Activated T-helper 2 cell treated with anti-CD3 and anti-CD28 coated beads, Interferon-gamma antibody, Interleukin-2, Interleukin-4, amounts not matched to agents 10 μg/mL and 5 μg/mL and 100 μg/mL, durations not matched to agents 14 hours and 24 hours and 36 hours (primary cell): ENCODE results near the gene WWOX. TPM values are rescaled to one million over a fixed set of nuclear protein-coding genes. Genes with fewer than 3 reads are reported as not detected.
A peak's percentile ranks its signal among the peaks of the same experiment; 100 is the strongest.

Experiments
- DNase-seq: peaks from one replicate; pipeline ENCODE4 v3.0.0; 2021; ENCODE audit warnings: low spot score
- H3K27ac Mint-ChIP-seq: one replicate; pipeline ENCODE4 v1.8.0; 2021; ENCODE audit warnings: mixed read lengths
- H3K27me3 Mint-ChIP-seq: one replicate; pipeline ENCODE4 v1.8.0; 2021; ENCODE audit warnings: low read depth, mixed read lengths
- H3K36me3 Mint-ChIP-seq: one replicate; pipeline ENCODE4 v1.8.0; 2021; ENCODE audit warnings: low read depth, mixed read lengths
- H3K4me1 Mint-ChIP-seq: one replicate; pipeline ENCODE4 v1.8.0; 2021; ENCODE audit warnings: low read depth, mixed read lengths
- H3K4me3 Mint-ChIP-seq: one replicate; pipeline ENCODE4 v1.8.0; 2021; ENCODE audit warnings: low read depth, mild to moderate bottlenecking, moderate library complexity, mixed read lengths
- H3K9me3 Mint-ChIP-seq: one replicate; pipeline ENCODE4 v1.8.0; 2021; ENCODE audit warnings: mixed read lengths
- intact Hi-C: fragments of 100-400 bp; cut with micrococcal nuclease; formaldehyde crosslinking; loops from one replicate; pipeline ENCODE4 v1.15.1; 2023
- total RNA-seq: library from RNA; stranded (reverse); gene quantifications from 2 replicates; pipeline ENCODE4 v1.2.3, GENCODE V29; 2022

WWOX gene
- total RNA-seq, 1 donor from 2014 or later = 19.0 TPM

DNA sequence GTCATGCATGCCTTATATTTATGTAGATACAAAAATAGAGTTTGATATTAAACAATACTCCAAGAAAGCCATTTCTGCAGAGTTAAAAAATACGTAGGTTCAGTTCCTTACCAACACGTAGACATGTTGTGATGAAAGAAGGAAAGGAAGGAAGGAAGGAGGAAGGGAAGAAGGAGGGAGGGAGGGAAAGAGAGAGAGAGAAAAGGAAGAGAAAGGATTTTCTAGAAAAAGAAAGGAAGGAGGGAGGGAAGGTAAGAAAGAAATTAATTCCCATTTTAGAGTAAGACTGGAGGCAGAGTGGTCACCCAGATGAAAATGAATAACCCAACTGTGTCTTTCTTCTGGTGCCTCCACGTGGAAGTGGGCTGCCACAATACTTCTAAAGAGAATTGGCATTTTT, 652.1 kb downstream of the WWOX start:
- H3K9me3 Mint-ChIP-seq = peaks cover 6% of the 10 kb centered on the region
- peaks cover 18% of the 10 kb centered on the region for H3K4me1 Mint-ChIP-seq
- peaks cover under 1% of the 10 kb centered on the region for H3K36me3 Mint-ChIP-seq
- peaks cover 9% of the 10 kb centered on the region for H3K27me3 Mint-ChIP-seq
- DNase-seq = no peak
- no peak overlapping the region for H3K4me3 Mint-ChIP-seq
- H3K27ac Mint-ChIP-seq = no peak overlapping the region
- intact Hi-C loops = no loop called here

DNA sequence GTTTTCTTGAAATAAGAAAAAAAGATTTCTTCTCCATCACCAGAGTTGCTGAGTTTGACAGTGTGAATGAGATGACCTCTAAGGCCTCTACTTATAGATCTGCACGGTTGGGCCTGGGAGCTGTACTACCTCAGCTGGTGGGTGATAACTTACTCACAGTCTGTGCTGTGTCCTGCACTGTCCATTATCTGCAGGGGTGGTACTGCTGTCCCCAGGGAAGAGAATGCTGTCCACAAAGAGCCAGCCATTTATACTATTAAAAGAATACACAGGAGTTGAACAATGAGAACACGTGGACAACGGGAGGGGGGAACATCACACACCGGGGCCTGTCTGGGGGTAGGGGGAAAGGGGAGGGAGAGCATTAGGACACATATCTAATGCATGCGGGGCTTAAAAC, 655.3 kb downstream of the WWOX start:
- no peak overlapping the region for H3K4me3 Mint-ChIP-seq
- H3K36me3 Mint-ChIP-seq = no peaks in the 10 kb centered on the region
- peaks cover 3% of the 10 kb centered on the region for H3K9me3 Mint-ChIP-seq
- intact Hi-C loops = no loop called here
- H3K27me3 Mint-ChIP-seq = peaks cover 6% of the 10 kb centered on the region
- H3K27ac Mint-ChIP-seq = no peak overlapping the region
- peaks cover 9% of the 10 kb centered on the region for H3K4me1 Mint-ChIP-seq
- DNase-seq = no peak

DNA sequence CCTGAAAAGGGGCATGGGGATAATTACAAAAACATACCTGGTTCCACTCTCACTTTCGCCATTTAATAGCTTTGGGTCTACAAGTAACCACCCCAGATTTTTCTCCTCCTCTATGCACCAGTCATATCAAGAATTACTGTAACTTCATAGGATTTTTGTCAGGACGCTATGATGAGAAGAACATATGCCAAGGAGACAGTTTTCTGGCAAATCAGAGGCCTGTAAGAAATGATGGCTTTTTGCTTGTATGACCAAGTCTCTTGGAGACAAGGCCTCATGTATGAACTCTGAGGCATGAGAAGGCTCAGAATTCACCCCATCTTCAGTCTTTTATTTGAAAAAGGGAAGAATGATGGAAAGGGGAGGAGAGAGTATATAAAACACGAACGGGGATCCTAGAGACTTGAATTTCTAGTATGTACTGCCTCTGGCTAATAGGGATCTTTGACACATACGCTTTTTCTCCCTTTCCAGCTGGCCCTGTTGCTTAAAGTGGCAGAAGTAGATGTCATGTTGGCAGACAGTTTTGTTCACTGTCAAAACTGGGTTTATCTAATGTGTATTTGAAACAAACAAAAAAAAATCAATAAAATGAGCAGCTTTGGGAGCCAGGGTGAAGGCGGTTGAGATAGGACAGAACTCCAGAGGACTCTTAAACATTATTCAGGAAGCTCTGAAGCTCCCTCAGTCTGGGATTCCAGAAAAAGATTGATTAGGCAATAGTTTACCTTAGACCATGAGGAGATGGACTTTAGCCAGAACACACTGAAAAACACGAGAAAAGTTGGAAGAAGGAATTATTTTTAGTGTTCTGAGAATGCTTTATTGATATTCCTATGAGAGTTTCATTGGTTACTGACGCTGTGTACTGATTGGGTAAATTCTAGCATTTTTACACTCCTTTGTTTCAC, 656.6 kb downstream of the WWOX start:
- no peak overlapping the region for H3K4me3 Mint-ChIP-seq

DNA sequence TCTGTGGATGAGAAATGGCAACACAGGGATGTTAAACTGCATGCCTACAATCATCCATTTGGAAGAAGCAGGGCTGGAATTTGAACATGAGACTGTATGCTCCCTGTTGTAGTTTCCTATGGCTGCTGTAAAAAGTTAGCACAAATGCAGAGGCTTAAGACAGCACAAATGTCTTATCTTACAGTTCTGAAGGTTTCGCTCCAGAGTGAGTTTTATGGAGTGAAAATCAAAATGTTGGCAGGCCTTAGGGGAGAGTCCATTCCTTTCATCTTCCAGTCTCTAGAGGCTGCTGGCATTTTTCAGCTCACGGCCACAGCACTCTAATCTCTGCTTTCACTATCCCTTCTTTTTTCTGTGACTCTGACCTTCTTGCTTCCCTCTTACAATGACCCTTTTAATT, 660.1 kb downstream of the WWOX start:
- no peaks in the 10 kb centered on the region for H3K9me3 Mint-ChIP-seq
- peaks cover 8% of the 10 kb centered on the region for H3K27me3 Mint-ChIP-seq
- peaks cover 6% of the 10 kb centered on the region for H3K4me1 Mint-ChIP-seq
- H3K36me3 Mint-ChIP-seq = no peaks in the 10 kb centered on the region
- intact Hi-C loops = no loop called here
- no peak overlapping the region for H3K27ac Mint-ChIP-seq
- DNase-seq = no peak
- no peak overlapping the region for H3K4me3 Mint-ChIP-seq

More for the DNA sequence above, 656.6 kb downstream of the WWOX start:
- Mint-ChIP-seq H3K27ac (no peak overlapping the region), H3K4me1 (peaks cover 2% of the 10 kb centered on the region), H3K27me3 (peaks cover 6% of the 10 kb centered on the region), H3K9me3 (no peaks in the 10 kb centered on the region), H3K36me3 (no peaks in the 10 kb centered on the region)
- no peak for DNase-seq
- intact Hi-C loops = no loop called here

DNA sequence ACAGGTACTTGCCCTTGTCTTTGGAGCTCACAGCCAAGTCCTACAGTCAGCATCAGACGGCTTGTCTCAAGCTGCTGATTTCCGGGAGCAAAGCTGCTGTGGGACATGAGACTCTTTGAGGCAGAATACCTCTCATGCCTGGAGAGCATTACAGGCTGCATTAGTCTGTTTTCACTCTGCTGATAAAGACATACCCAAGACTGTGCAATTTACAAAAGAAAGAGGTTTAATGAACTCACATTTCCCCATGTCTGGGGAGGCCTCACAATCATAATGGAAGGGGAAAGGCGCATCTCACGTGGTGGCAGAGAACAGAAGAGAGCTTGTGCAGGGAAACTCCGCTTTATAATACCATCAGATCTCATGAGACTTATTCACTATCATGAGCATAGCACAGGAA, 661.2 kb downstream of the WWOX start:
- Mint-ChIP-seq H3K36me3 (no peaks in the 10 kb centered on the region), H3K4me3 (no peak overlapping the region), H3K27me3 (peaks cover 11% of the 10 kb centered on the region), H3K9me3 (no peaks in the 10 kb centered on the region), H3K27ac (no peak overlapping the region), H3K4me1 (peaks cover 4% of the 10 kb centered on the region)
- intact Hi-C loops = loop anchor here (1.0 kb wide), 1 partner anchor 15 kb away; no protein-coding TSS in a partner anchor
- no peak for DNase-seq

DNA sequence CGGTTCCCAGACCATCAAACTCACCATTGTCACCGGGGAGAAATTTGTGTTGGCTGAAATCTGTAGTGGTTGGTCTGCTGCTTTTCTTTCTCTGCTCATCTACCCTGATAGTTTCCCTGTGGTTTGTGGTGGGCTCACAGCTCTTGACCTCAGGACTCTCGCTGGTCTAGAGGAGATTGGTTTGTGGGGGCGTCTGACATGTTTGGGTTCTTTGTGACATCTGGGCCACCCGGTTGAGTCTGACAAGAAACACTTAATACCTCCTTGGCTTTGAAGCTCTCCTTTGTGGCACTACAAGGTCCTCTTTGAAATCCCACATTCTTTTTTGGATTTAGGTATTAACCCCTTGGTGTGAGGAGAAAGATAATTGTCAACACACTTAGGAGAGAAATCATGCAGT, 662.0 kb downstream of the WWOX start:
- no peak overlapping the region for H3K4me3 Mint-ChIP-seq
- peaks cover 11% of the 10 kb centered on the region for H3K27me3 Mint-ChIP-seq
- intact Hi-C loops = loop anchor here (1.0 kb wide), 1 partner anchor 14 kb away; no protein-coding TSS in a partner anchor
- H3K36me3 Mint-ChIP-seq = no peaks in the 10 kb centered on the region
- peaks cover 4% of the 10 kb centered on the region for H3K4me1 Mint-ChIP-seq
- DNase-seq = no peak
- H3K27ac Mint-ChIP-seq = no peak overlapping the region
- H3K9me3 Mint-ChIP-seq = no peaks in the 10 kb centered on the region

DNA sequence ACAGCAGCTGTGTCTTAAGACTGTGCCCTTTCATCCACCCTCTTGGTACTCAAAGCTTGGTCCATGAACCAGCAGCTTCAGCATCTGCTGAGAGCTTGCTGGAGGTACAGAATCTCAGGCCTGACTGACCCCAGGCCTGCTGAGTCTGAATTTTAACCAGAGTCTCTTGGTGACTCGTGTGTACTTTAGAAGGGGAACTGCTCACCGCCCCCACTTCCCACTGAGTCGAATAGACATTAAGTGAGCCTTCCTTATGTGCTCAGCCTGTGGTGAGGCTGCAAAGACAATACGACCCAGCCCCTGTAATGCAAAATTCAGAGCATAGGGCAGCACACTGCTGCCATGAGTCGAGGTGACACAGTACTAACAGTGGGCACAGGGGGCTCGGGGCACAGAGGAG, 662.8 kb downstream of the WWOX start:
- intact Hi-C loops = no loop called here
- no peak overlapping the region for H3K4me3 Mint-ChIP-seq
- no peaks in the 10 kb centered on the region for H3K36me3 Mint-ChIP-seq
- H3K27me3 Mint-ChIP-seq = peaks cover 11% of the 10 kb centered on the region
- peaks cover 4% of the 10 kb centered on the region for H3K4me1 Mint-ChIP-seq
- no peak for DNase-seq
- H3K9me3 Mint-ChIP-seq = no peaks in the 10 kb centered on the region
- no peak overlapping the region for H3K27ac Mint-ChIP-seq

DNA sequence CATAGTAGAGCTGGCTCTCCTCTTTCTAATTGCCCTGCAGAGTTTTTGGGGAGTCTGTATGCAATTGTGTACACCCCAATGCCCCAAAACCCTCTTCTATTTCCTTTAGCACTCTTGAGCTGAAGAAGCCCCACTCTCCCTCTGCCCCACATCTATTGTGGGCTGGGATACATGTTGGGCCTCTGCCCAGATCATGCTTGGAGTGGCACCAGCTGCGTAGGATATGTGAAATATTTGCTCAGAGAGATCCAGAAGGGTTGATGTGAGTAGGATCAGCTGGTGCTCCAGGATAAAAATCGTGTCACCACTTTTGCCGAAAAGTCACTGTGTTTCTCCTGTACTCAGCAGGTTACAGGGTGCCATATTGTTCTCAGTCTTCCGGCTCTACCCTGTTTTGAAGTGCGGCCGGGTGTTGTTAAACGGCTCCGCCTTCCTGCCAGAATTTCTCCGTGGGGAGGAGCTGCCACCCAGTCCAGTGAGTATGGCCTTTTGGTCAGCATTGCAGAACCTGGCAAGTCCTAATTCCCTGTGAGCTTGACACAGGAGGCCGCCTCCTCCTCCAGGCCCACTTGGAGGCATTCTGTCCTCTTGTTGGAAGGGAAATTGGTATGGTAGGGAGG, 664.5 kb downstream of the WWOX start:
- H3K9me3 Mint-ChIP-seq = no peaks in the 10 kb centered on the region
- intact Hi-C loops = no loop called here
- no peak for DNase-seq

DNA sequence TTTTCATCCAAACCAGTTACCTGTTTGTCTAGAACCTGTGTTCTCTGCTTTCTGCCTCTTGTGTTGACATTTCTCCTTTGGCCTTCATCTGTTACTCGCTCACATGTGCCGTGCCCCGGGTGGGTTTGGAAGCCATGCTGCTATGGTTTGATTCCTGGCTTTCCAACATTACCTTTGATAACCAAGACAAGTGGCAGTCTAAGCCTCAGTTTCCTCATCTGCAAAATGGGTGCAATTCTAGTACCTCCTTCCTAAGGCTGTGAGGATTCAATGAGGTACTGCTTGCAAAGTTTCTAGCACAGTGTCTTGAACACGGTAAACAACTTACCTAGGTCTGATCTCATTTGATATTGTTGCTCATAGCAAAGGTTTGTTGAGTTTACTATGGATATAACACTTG, 665.0 kb downstream of the WWOX start:
- intact Hi-C loops = no loop called here
- H3K9me3 Mint-ChIP-seq = no peaks in the 10 kb centered on the region
- H3K4me3 Mint-ChIP-seq = no peak overlapping the region
- no peak for DNase-seq
- H3K27ac Mint-ChIP-seq = no peak overlapping the region
- H3K4me1 Mint-ChIP-seq = peaks cover 9% of the 10 kb centered on the region
- H3K36me3 Mint-ChIP-seq = no peaks in the 10 kb centered on the region
- H3K27me3 Mint-ChIP-seq = peaks cover 8% of the 10 kb centered on the region

More for the DNA sequence above, 664.5 kb downstream of the WWOX start:
- Mint-ChIP-seq H3K27me3 (peaks cover 8% of the 10 kb centered on the region), H3K4me1 (peaks cover 6% of the 10 kb centered on the region), H3K36me3 (no peaks in the 10 kb centered on the region), H3K4me3 (no peak overlapping the region), H3K27ac (no peak overlapping the region)

DNA sequence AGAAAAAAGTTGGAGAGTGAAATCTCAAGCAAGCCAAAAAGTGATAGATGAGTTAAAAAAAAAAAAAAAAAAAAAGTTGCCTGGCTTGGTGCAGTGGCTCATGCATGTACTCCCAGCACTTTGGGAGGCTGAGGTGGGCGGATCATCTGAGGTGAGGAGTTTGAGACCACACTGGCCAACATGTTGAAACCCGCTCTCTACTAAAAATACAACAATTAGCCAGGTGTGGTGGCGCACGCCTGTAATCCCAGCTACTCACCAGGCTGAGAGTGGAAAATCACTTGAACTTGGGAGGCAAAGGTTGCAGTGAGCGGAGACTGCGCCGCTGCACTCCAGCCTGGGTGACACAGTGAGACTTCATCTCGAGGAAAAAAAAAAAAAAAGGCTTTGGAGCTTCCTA, 668.8 kb downstream of the WWOX start:
- Mint-ChIP-seq H3K9me3 (peaks cover 3% of the 10 kb centered on the region), H3K4me1 (peaks cover 16% of the 10 kb centered on the region), H3K36me3 (no peaks in the 10 kb centered on the region), H3K4me3 (no peak overlapping the region), H3K27ac (no peak overlapping the region), H3K27me3 (peaks cover 15% of the 10 kb centered on the region)
- intact Hi-C loops = no loop called here
- DNase-seq = no peak

DNA sequence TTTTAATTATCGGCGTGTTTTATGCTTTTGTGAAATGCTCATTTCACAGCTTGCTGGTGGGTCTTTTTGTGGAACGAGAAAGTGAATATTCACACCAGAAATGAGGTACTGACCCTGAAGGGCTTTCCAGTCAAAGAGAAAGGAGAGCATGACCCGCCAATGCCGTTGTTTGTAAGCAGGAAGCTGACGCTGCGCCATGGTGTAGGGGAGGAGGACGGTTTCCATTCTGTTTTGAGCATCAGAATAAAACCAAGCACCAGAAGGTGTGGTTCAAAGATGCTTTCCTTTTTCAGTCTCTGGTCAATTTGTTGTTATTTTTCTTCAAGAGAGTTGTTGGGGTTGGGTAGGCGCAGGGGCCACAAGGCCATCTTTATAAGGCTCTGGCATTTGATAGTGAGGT, 669.3 kb downstream of the WWOX start:
- H3K36me3 Mint-ChIP-seq = no peaks in the 10 kb centered on the region
- peaks cover 3% of the 10 kb centered on the region for H3K9me3 Mint-ChIP-seq
- peak overlapping the region; percentile 56 for H3K27ac Mint-ChIP-seq
- peaks cover 21% of the 10 kb centered on the region for H3K4me1 Mint-ChIP-seq
- no peak for DNase-seq
- intact Hi-C loops = no loop called here
- peaks cover 12% of the 10 kb centered on the region for H3K27me3 Mint-ChIP-seq
- no peak overlapping the region for H3K4me3 Mint-ChIP-seq

DNA sequence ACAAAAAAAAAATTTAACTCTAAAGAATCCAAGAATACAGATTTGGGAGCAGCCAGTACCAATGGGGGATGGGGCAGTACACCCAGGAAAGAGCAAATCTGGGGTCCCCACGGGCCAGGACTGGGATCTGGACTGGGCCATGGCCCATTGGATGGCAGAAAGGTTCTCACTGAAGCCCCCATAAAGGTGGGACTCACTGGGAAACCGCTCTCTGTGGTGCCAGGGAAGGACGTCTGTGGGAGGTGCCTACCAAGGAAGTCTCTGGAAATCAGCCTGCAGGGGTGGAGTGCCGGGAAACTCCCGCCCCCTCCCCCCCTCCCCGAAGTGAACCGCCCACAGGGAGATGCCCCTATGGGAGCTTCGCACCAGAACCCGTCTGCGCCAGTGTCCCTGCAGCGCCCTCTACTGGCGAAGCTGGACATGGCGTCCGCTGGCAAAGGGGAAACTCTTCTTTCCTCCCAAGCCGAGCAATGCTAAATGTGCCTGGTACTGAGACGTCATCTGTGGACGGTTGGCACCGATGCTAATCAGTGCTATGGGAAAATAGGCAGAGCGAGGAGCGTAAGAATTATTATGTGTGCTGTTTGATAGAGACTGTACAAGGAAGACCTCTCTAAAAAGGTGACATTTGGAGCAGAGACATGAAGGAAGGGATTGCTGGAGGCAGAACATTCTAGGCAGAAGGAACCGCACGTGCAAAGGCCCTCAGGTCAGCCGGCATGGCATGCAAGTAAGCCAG, 671.1 kb downstream of the WWOX start:
- H3K9me3 Mint-ChIP-seq = peaks cover 3% of the 10 kb centered on the region
- peak overlapping the region; percentile 2 for H3K27ac Mint-ChIP-seq
- peaks cover 7% of the 10 kb centered on the region for H3K27me3 Mint-ChIP-seq
- H3K4me1 Mint-ChIP-seq = peaks cover 35% of the 10 kb centered on the region
- intact Hi-C loops = loop anchor here (1.0 to 10.0 kb wide), 5 partner anchors 65 to 1814 kb away; no protein-coding TSS in a partner anchor
- H3K36me3 Mint-ChIP-seq = no peaks in the 10 kb centered on the region
- DNase-seq = peak; percentile 62
- no peak overlapping the region for H3K4me3 Mint-ChIP-seq
